Thyroid gland (tissue), 4 donors: ENCODE data around the gene OR4K13.

Source experiments
- CTCF ChIP-seq, 6 experiments: fragments of 200-600 bp in 3 of 6; fragments of 450-650 bp in 3 of 6; sonication (generic) in 3 of 6; IDR thresholded peaks; one replicate each; pipeline ENCODE4 v1.5.1; 2016 to 2019; ENCODE audit warnings: antibody characterized with exemption in 6 of 6, mild to moderate bottlenecking in 2 of 6, inconsistent platforms in 1 of 6, moderate library complexity in 1 of 6
- POLR2A ChIP-seq, 2 donors: fragments of 450-650 bp; IDR thresholded peaks; one replicate each; pipeline ENCODE4 v1.6.1; 2017; ENCODE audit warnings: antibody characterized with exemption in 2 of 2, mild to moderate bottlenecking in 2 of 2, moderate library complexity in 1 of 2

- TF ChIP-seq CTCF (IDR thresholded peaks at IDR 0.05) (no peak), POLR2A (IDR thresholded peaks at IDR 0.05) (no peak)
These were observed 33.5 kb downstream of the OR4K13 start for GRCh38 chr14:20002319-20002718.
